Suppressor macrophage treated with lipopolysaccharide for 4 hours (primary cell): ENCODE results near the gene RPTOR.

Experiments used
- DNase-seq: peaks from one replicate; pipeline ENCODE4 v3.0.0-alpha.2; 2020

Gene RPTOR

DNA sequence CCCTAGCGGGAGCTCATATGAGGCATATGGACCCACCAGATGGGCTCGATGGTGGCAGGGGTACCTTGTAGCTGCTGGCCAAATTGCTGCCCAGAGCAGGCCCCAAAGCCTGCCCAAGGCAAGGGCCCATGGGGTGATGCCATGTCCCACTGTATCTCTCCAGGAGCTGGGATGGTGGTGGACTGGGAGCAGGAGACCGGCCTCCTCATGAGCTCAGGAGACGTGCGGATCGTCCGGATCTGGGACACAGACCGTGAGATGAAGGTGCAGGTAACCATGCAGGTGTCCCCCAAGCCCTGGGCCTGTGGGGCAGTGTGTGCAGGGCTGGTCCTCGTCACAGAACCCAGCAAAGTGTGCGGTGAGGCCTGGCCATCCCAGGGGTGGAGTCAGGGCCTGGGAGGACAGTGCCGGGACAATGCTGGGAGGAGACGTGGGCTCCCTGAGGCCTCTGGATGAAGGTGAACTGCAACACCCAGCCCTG, 412.9 kb downstream of the RPTOR start:
- DNase-seq = no peak

DNA sequence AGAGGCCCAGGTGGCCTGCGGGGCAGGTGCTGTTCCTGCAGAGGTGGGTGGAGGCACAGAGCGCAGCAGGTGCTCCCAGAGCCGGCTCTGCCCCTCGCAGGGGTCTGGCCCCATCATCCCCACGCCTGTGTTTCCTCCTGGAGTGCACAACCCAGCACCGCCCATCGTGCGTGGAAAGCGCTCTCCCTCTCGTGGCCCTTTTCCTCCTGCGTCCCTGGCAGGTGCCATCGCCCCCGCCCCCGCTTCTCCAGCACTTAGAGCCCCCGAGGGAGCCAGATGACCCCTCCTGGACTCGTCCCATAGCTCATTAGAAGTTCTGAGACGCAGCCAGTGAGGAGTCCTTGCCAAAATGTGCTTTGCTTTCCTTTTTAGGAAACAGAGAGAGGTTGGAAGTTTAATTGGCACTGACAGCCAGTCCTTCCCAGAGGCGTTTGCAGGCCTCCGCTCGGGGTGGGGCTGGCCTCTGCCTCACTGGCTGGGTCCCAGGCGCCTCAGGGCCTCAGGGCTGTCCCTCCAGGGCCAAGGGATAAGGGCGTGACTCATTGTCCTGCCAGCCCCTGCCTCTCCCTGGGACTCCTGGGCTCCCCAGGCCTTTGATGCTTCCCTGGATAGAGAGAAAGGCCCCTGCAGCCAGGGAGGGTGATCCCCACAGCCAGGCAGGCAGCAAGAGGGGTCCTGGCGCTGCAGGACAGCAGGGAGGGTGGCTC, 414.8 kb downstream of the RPTOR start:
- DNase-seq = no peak

DNA sequence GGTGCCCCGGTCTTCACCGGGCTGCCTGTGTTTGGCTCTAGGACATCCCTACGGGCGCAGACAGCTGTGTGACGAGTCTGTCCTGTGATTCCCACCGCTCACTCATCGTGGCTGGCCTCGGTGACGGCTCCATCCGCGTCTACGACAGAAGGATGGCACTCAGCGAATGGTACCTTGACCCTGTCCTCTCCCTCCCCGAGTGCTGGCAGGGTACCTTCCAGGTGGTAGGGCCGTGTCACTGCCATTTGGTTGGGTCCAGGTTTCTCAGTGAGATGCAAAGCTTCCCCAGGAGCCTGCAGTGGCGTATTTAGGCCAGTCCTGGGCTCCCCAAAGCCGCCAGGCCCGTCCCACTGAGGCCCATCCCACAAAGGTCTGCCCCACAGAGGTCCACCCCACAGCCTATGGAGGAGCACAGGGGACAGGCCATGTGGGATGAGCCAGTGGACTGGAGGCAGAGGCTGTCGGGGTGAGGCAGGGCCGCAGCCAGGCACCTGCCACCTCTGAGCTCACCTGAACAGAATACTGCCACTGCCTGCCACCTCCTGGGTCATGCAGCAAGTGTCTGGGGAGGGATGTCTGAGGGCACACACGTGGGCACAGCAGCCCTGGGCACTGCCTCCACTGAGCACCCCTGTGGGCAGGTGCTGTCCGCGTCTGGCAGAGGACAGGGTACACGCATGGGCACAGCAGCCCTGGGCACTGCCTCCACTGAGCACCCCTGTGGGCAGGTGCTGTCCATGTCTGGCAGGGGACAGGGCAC, 415.6 kb downstream of the RPTOR start:
- no peak for DNase-seq

DNA sequence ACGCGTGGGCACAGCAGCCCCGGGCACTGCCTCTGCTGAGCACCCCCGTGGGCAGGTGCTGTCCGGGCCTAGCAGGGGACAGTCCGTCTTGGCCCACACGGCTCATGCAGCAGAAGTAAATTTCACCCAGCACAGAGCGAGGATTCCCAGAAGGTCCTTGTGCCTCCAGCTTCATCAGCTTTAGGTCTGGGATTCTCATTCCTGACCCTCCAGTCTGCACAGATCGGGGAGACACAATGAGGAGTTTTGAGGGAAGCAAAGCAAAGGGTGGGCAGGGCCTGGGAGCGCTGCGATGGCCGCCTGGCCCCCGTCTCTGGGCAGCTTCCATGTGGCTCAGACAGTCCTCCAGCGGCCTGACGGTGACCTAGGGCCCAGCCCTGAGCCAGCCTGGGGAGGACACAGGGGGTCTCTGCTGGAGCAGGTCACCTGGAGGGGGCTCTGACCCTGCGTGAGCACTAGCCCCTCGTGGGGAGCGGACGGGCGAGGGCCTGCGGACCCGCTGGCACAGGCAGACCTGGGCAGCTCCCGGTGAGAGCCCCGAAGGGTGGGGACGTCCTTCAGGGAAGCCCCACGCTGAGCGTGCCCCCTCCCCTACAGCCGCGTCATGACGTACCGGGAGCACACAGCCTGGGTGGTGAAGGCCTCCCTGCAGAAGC, 416.3 kb downstream of the RPTOR start:
- DNase-seq = no peak

DNA sequence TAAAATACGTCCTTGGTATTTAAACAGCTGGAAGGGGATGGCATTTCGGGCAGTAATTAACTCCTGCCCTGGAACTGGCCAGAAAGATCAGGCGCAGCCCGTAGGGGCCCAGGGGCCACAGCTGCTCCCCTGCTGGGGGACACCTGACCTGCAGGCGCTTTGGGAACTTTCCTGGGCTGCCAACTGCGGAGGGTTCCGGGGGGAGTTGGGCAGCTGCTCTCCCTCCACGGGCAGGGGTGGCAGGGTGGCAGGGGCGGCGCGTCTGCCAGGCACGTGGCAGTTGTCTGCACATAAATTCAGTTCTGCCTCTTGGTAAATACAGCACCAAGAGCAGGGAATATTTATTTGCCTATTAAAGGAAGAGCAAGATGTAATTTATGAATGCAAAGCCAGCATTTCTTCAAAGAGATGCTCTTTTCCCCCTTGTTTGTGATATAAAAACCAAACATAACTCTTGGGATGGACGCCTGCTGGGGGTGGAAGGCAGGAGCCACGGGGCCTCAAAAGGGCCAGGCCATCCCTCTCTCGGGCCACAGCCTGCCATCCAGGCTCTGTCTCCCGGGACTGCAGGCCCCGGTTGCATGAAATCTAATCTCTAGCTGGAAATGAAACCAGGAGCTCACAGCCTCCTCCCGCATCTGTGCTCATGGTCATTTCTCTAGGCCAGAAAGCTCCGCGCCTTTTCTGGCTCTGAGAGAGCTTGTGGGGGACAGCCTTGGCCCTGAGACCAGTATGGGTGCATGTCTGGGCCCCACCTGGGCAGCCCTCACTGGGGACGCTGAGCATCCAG, 417.1 kb downstream of the RPTOR start:
- DNase-seq = no peak

DNA sequence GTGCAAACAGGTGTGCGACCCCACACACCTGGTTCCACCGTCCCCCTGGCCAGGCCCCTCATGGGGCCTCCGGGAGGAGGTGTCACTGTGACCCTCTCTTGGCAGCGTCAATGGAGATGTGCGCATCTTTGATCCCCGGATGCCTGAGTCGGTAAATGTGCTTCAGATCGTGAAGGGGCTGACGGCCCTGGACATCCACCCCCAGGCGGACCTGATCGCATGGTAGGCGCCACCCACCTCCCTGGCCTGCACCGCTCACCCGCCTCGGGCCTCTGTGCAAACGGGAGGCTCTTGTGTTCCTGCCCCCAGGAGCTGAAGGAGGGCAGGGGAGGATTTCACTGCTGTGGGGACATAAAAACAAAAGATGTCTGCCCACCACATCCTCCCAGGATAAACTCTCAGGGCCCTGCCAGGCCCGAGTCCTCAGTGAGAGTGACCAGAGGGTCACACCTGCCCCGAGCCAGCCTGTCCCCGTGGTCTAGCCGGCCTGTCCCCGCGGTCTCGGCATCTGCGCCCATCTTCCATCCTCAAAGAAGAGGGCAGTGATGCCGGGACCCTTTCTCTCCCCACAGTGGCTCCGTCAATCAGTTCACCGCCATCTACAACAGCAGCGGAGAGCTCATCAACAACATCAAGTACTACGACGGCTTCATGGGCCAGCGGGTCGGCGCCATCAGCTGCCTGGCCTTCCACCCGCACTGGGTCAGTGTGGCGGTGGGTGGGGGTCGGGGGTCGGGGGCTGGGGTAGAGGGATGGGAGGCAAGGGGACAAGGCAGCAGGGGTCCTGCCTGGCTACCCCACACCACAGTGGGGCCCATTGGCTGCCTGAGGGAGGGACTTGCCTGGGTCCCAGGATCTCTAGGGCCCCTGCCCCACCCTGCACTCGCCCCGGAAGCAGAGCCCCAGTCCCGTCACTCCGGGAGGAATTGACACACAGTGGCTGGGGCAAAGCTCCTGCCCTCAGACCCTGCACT, 418.0 kb downstream of the RPTOR start:
- DNase-seq = no peak

DNA sequence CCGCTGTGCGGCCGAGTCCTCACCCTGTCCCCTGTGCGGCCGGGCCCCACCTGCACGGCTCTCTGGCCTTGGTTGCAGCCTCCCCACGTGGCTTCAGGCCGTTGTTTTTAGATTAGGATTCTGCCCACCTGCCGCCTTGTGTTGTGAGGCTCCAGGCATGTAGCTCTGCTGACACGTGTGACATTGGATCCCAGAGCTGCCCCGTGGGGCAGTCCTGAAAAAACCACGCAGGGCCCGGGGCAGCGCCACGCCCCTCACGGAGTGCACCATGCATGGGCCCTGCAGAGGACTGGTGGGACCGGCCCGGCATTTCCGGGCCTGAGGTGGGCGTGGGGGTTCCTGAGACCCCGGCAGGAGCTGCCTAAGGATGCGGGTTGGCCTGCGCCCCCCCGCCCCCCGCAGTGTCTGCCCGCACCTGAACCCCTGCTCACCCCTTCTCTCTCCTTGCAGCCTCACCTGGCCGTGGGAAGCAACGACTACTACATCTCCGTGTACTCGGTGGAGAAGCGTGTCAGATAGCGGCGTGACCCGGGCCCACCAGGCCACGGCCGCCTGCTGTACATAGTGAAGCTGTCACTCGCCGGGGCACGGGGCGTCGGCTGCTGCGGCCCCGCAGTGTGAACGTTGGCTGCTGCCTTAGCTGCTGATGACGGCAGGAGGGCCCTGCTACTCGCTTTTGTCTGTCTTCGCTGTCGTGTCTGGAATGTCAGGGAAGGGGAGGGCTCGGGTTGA, 419.3 kb downstream of the RPTOR start:
- DNase-seq = no peak

DNA sequence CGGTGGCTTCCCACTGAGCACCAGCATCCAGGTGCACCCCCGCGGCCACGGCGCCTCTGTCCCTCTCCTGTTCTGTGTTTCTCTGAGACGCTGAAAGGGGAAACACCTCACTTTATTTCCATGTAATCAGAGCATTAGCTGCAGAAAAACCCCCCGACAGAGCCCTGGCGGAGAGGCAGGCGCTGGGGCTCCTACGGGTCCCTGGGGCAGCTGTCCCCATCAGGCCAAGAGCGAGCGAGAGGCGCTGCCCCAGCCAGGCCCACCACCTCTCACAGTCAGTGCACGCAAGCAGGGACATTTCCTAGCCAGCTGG, 419.9 kb downstream of the RPTOR start:
- DNase-seq = no peak

DNA sequence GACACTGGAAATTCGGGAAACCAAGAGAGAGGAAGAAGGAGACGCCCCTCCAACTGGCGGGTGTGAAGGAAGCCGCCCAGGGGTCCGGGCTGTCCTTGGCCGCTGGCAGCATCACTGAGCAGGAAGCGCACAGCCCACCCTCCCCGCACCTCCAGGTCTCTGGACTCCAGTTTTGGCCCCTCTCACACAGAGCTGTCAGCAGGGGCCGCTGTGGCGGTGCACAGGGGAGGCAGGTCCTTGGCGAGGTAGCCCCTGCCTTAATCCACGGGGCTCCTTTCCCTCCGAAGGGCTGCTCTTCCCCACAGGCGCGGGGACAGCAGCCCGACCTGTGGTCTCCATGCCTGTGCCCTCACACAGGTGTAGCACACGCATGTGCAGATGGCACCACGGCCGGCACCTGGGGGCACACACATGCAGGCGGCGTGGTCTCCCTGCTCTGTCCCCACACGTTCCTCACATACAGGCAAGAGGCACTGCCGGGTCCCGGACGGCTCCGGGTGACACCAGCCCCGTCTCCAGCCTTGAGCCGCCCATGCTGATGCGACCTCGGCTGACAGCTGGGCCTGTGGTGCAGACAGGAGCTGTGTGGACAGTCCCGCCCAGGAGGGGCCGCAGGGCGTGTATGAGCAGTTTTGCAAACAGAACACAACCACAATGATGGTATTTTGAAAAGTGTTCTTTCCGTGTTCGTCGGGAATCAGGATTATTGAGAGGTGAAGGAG, 420.4 kb downstream of the RPTOR start:
- DNase-seq = no peak

DNA sequence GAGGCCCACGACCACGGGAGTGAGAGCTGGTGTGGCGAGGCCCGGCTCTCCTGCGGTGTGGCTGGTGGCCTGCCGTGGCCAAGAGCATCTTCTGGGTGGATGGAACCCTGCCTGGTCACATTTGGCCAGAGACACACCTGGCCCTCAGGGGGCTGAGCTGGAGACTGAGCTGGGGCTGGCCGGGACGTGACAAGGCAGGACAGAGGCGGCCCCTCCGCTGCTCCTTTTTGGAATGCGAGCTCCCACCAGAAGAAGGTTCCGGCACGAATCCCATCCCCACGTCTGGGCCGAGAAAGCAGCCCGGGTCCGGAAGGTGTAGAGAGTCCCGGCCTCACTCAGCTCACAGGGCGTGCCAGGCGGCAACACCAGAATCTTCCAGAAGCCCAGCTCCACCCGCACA, 421.0 kb downstream of the RPTOR start:
- DNase-seq = no peak

DNA sequence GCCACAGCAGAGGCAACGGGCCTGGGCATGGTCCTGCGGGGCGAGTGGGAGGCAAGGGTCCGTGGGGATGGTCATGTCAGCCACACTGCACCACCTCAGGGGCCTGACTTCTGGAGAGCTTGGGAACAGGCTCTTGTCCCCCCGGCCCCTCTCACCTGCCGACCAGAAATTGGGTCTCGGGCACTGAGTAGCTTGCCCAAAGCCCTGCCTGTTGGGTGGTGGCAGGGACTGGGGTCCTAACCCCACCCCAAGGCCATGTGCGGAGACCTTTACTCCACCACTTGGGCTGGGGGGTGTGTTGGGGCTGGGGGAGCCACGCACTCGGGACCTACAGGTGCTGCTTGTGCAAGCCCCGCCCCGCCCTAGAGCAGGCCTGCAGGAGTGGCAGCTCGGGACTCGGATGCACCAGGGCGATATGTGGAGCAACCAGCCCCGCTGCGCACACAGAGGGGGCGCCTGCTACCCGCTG, 422.8 kb downstream of the RPTOR start:
- no peak for DNase-seq

DNA sequence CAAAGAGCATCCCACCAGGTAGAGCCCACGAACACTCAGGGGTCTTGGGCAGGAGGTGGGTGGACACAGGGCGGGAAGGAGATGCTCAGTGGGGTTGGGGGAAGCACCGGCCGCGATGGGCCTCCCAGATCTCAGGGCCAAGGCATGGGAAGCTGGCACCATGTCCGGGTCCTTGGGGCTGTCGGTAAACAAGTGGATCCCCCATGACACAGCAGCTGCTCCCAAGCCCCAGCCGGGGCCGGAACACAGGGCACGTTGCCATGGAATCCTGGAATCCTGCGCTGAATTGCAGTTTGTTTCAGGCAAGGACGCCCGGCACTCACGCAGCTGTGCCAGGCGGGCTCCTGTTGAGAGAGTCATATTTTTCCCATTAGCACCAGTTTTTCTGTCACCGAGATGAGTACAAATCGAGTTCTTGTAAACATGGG, 424.0 kb downstream of the RPTOR start:
- DNase-seq = no peak

DNA sequence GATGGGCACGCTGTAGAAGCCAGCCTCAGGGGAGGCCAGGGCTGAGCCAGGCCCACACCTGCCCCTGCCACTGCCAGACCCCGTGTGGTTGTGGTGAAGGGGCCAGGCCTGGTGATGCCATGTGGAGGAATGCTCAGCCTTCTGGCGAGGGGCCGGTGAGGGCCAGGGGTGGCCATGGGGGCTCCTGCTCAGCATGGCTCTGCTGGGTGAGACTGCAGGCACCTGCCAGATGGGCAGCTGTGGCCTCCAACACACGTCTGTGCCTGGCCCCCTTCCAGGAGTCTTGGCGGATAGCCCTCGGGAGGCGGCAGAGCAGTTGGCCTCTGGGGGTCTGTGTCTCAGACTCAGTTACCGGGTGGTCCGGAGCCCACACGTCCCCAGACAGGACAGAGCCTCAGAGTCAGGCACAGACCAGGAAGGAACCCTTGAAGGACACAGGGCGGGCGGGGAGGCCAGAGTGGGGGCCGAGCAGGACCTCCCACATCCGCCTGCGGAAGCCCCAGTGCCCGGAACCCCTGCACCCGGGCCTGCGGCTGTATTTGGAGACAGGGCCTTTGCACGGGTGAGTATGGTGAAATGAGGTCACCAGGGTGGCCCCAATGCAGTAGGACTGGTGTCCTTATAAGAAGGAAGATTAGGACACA, 424.5 kb downstream of the RPTOR start:
- no peak for DNase-seq

DNA sequence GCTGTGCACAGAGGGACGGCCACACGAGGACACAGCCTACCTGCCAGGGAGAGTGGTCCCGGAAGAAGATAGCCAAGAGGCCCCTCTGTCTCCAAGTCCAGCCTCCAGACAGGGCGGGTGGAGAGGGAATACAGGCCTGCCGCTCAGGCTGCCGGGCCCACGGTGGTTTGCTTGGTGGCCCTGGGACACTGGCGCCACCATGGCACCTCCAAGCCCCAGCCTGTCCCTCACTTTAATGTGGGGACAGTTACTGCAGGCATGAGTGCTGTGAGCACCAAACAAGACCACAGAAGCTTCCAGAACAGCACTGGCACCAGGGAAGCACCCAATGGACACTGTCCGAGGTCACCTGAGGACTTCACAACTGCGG, 425.0 kb downstream of the RPTOR start:
- DNase-seq = no peak

DNA sequence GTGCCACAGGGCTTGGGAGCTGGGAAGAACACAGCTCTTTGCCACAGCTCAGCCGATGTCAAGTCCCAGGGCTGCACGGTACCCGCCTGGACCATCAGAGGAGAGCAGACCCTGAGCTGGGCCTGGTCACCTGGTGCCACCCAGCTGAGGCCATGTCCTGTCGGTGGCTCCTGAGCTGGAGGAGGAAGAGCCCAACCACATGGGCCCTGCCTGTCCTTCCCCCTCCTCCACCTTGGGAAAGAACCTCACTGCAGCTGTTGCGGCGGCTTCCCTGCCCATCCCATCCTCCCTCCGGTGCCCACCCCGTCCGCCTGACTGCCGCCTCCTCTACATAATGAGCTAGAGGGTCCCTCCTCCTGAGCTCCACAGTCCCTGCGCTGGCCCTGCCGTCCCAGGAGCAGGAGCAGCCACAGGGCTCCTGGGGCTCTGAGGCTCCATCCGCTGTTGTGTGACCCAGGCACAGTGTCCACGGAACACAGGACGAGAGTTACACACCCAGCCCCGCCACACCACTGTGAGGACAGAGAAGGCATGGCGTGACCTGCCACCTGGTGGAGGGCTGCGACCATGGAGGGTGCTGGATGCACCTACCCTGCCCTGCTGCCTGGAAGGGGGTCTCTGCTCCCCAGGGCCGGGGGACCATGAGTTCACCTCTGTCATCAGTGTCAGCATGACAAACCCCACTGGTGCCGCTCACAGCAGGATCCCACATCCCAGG, 425.6 kb downstream of the RPTOR start:
- no peak for DNase-seq

DNA sequence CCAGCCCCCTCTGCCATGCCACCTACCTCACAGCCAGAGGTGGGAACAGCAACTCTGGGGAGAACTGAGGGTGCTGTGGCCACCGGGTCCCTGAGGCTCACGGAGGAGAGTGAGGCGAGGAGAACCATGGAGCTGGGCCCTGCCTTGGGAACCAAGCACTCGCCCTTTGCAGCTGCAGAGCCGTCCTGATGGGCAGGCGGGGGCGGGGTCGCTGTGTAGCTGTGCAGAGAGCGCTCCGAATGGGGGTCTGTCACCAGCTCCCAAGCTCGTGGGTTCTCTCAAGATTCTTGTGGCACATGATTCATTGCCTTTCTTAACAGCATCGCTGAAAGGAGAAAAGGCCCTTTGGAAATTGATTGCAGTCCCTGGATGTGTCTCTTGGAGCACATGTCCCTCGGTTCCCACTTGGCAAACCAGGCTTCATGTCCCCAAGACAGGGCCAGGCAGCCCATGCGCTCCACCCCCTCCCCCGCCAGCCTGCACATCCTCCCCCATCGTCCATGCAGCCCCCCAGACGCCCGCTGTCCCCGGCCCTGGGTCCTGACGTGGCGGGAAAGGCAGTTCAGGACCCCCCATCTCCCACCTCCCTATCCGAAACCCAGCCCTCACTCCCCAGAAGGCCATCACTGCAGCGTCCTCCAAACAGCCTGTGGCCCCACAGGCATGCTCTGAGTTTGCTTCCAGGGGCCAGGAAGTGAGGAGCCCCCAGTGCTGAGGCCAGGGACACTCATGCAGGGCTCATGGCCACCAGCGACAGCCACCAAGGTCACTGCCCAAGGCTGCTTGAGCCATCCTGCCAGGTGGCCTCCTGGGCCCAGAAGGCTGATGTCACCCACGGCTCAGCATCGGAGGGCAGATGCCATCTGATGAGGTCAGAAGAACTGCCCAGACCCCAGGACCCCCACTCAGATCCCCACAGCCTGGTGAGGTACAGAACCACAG, 426.4 kb downstream of the RPTOR start:
- no peak for DNase-seq

DNA sequence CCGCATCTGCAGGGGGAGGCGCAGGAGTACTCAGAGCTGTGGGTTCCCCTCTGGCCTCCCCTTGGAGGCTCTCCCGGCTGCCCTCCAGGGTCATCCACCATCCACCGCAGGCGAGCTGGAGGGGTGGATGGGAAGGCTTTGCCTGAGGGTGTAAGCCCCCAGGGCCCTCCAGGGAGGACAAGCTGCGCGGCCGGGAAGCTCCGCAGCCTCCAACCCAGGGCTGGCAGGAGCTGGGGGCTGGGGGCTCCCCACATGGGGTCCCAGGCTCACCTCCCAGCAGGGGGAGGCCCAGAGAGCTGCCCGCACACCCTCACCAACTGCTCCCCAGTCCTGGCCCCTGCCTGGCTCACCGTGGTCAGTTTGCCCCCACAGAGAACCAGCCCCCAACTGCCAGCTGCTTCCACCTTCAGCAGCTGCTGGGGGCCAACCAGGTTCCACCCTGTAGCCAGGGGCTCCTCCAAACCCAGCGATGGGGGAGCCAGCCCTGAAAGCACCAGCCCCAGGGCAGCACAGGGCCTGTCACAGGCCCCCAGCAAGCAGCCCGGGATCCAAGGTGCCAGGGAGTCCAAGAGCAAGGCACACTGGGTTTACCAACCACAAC, 427.2 kb downstream of the RPTOR start:
- no peak for DNase-seq

DNA sequence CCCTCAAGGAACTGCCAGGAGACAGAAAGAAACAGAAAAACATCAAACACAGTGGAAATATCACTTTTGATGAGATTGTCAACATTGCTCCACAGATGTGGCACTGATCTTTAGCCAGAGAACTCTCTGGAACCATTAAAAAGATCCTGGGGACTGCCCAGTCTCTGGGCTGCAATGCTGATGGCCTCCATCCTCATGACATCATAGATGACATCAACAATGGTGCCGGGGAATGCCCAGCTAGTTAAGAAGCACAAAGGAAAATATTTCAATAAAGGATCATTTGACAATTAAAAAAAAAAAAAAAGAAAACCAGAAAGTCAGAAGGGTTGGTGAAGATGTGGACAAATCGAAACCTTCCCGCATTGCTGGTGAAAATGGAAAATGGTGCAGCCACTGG, 432.1 kb downstream of the RPTOR start:
- peak; percentile 26 for DNase-seq
